GM12892 (cell line): ENCODE results near the gene PCDHA1.

Source experiments
- DNase-seq: peaks from one replicate; pipeline ENCODE4 v3.0.0; 2011; ENCODE audit not compliant: insufficient read length
- FAIRE-seq: peaks from 2 replicates; lab custom pipeline; 2011; peaks lifted over from hg19 to GRCh38; lab: Jason Lieb, UNC
- POLR2A ChIP-seq: IDR thresholded peaks from 2 replicates; pipeline ENCODE4 v1.6.1; 2011; ENCODE audit warnings: low read depth, low read length, control low read depth
- POLR2AphosphoS5 ChIP-seq: IDR thresholded peaks from 2 replicates; pipeline ENCODE4 v1.6.1; 2011; ENCODE audit warnings: low read depth, low read length, control low read depth
- TAF1 ChIP-seq: IDR thresholded peaks from 2 replicates; pipeline ENCODE4 v1.6.1; 2011; ENCODE audit warnings: low read depth, mild to moderate bottlenecking, control low read depth, low read length, borderline replicate concordance

Gene PCDHA1

GRCh38 chr5:140978260-140978659 is 192.3 kb downstream of the PCDHA1 start:
- TF ChIP-seq POLR2A (no peak), TAF1 (no peak), POLR2AphosphoS5 (no peak)
- FAIRE-seq (no peak), DNase-seq (no peak)

DNA sequence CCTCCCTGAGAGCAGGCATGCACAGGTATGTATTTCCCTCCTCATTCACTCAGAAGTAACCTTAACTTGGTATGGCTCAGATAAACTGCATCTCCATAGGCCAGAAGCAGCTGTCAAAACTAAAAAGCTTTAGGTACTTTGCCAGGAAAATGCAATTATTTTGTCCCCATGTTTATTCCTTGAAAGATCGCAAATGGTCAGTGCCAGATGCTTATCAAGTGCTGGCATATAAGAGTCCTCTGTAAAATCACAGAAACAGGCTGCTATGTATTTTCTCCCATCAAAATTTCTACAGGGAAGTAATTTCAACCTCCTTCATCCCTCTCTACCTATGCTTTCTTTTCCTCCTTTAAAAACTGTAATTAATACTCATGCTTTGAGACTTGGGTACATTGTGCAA is 193.0 kb downstream of the PCDHA1 start:
- no peak for FAIRE-seq
- TF ChIP-seq POLR2AphosphoS5 (no peak), TAF1 (no peak), POLR2A (no peak)

GRCh38 chr5:140982083-140982716 is 196.3 kb downstream of the PCDHA1 start:
- DNase-seq (no peak), FAIRE-seq (no peak)
- TF ChIP-seq POLR2AphosphoS5 (no peak), TAF1 (no peak), POLR2A (no peak)

More for the DNA sequence above, 193.0 kb downstream of the PCDHA1 start:
- DNase-seq = no peak

DNA sequence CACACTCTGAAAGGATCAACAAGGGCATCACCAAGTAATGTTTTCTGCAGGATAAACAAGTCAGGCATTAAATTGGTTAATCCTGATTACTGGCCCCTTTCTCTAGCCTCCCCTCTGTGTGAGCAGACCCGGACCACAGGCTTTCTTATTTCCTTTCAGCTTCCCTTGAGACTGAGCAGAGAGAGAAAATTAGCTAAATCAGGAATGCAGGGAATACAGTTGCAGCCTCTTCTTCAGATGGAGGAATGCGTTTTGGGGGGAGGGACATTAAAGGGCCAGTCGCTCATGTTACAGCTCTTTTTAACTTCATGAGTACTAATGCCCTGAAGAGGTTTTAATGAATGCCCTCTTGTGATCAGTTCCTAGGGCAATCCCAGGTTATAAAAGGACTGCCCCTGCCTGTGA is 200.2 kb downstream of the PCDHA1 start:
- no peak for DNase-seq
- no peak for FAIRE-seq

DNA sequence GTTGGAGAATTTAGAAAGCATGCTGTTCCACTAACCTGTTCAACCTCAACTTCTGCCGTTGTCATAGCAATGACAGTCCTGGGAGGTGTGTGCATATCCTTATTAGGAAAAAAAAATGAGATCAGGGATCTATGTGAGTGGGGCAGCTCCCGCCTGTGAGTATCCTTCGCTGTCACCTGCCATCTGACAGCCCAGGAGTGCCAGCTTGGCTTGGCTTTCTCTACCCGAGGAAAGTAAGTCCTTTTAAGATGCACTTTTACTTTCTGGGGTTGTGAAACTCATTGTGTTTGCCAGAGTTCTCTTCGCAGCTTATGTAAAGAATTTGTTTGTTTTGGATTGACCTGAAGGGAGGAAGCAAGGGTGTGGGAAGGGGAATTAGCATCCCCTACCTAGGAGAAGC is 202.2 kb downstream of the PCDHA1 start:
- FAIRE-seq = no peak
- DNase-seq = no peak

More for the DNA sequence above, 200.2 kb downstream of the PCDHA1 start:
- TF ChIP-seq POLR2A (no peak), TAF1 (no peak), POLR2AphosphoS5 (no peak)

DNA sequence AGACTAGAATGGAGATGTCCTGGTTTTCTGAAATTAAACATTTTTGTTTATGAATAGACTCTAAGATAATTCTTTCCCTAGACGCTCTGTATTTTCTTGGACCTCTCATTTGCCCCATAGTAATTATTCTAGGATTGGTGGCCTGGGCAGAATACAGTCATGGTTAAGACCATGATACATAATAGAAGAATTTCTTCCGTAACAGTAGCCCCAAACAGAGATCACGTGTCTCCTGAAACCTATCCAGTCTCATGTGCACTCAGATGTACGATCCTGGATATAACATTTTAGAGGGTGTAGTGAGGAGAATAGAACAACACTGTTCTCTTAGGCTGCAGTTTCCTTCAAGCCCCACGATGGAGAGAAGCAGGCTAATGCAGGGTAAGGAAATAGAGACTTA is 202.7 kb downstream of the PCDHA1 start:
- no peak for DNase-seq
- TF ChIP-seq POLR2A (no peak), TAF1 (no peak), POLR2AphosphoS5 (no peak)
- no peak for FAIRE-seq

More for the DNA sequence above, 202.2 kb downstream of the PCDHA1 start:
- TF ChIP-seq POLR2AphosphoS5 (no peak), TAF1 (no peak), POLR2A (no peak)

GRCh38 chr5:140989254-140990020 is 203.5 kb downstream of the PCDHA1 start:
- no peak for FAIRE-seq
- no peak for DNase-seq
- TF ChIP-seq POLR2A (no peak), TAF1 (no peak), POLR2AphosphoS5 (no peak)

GRCh38 chr5:140992828-140993227 is 206.9 kb downstream of the PCDHA1 start:
- TF ChIP-seq POLR2A (no peak), POLR2AphosphoS5 (no peak), TAF1 (no peak)
- FAIRE-seq (no peak), DNase-seq (no peak)

GRCh38 chr5:140996060-140996459 is 210.1 kb downstream of the PCDHA1 start:
- TF ChIP-seq TAF1 = no peak
- TF ChIP-seq POLR2A = no peak
- TF ChIP-seq POLR2AphosphoS5 = no peak
- FAIRE-seq = no peak
- no peak for DNase-seq

DNA sequence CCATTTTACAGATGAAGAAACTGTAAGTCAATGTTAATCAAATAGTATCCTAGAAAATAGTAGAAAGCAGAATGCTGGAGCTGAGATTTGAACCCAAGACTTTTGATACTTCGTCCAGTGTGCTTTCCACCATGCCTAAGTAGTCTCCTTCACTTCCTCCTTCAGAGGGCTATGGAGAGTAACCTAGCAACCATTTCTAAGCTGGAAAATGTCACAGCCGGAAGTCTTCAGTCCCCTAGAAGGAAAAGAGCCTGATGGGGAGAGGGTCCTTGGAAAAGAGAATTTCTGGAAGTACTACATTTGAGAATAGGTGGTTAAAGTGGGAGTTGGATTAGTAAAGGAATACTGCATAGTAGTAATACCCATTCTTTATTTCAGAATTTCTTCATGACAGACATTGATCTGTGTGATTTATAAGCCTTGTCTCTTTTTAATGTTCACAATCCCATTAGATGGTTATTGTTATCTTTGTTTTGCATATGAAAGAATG is 213.0 kb downstream of the PCDHA1 start:
- TF ChIP-seq POLR2A (no peak), TAF1 (no peak), POLR2AphosphoS5 (no peak)
- FAIRE-seq (no peak), DNase-seq (no peak)

DNA sequence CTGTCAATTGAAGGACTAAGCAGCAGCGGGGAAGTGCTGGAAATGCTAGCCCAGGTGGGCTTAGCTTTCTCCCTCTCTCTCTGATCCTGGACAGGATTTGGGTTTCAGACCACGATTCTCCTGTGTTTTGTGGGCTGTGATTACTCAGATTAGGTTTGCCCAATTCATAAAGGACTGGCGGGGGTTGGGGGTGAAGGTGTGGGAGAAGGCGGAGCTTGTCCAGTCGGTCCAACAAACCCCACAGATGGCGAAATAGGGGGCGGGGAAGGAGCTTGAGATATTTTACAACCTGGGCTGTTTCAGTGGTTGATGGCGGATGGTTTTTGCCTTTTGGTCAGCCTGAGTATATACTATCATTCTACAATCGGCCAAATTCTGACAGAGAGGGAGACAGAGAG is 215.5 kb downstream of the PCDHA1 start:
- DNase-seq (no peak), FAIRE-seq (no peak)
- no peak for TF ChIP-seq POLR2AphosphoS5

DNA sequence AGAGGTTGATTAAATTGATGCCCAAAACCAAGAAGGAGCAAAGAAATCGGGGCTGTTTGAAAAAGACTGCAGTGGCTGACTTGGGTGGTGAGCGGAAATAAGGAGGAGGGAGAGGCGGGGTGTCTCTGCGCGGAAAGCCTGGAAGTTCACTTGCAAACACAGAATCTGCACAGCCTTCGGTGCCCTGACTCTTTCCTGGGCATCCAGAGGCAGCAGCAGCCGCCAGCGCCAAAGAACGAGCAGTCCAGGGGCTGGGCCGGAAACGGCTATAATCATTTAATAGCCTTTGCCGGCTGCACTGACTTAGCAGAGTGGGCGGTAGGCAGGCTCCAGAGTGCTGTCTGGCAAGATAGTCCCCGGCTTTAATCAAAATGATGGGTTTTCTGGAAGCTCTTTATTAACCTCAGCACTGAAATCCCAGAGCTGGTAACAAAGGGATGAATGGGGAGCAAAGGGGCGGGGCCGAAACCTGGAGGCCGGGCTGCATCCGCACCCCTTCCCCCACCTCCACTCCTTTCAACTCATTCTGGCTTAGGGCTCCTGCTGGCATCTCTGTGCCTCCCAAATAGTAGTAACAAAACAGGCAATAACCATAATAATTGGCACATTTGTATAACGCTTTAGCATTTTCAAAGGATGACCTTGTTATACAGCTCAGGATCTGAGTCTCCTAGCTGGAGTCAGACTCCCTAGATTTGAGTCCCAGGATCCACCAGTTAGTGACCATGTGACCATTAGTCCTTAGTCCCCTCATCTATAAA is 216.1 kb downstream of the PCDHA1 start:
- no peak for FAIRE-seq
- no peak for DNase-seq
- no peak for TF ChIP-seq TAF1
- TF ChIP-seq POLR2AphosphoS5 = no peak
- TF ChIP-seq POLR2A = no peak

- FAIRE-seq = no peak
- DNase-seq = no peak
- TF ChIP-seq POLR2AphosphoS5 = no peak
- no peak for TF ChIP-seq TAF1
- TF ChIP-seq POLR2A = no peak
These were observed 216.6 kb downstream of the PCDHA1 start for GRCh38 chr5:141002605-141002965.
